Thyroid gland (tissue), 4 donors: ENCODE results near the gene ATG2A. TPM values are rescaled to one million over a fixed set of nuclear protein-coding genes. Genes with fewer than 3 reads are reported as not detected.

ENCODE experiments used
- DNase-seq, 2 donors: peaks; one replicate each; pipeline ENCODE4 v3.0.0-alpha.2; 2019
- H3K27ac ChIP-seq, 3 donors: fragments of 200-600 bp; sonication (generic); 1 replicate in 2 of 3; 2 replicates in 1 of 3; pipeline ENCODE4 v1.5.1; 2016 to 2019; ENCODE audit warnings: mild to moderate bottlenecking in 1 of 3, moderate library complexity in 1 of 3
- H3K27me3 ChIP-seq: fragments of 200-600 bp; sonication (generic); one replicate; pipeline ENCODE4 v1.5.1; 2019
- H3K36me3 ChIP-seq, 2 donors: fragments of 200-600 bp; sonication (generic); one replicate each; pipeline ENCODE4 v1.5.1; 2016 to 2019
- H3K4me1 ChIP-seq, 2 donors: fragments of 200-600 bp; sonication (generic); one replicate each; pipeline ENCODE4 v1.5.1; 2017 to 2019
- H3K4me3 ChIP-seq, 3 donors: fragments of 200-600 bp; sonication (generic); replicated peaks in 1 of 3; 1 replicate in 2 of 3; 2 replicates in 1 of 3; pipeline ENCODE4 v1.5.1; 2016; ENCODE audit warnings: mild to moderate bottlenecking in 1 of 3
- H3K9me3 ChIP-seq: fragments of 200-600 bp; sonication (generic); one replicate; pipeline ENCODE4 v1.5.1; 2017
- POLR2A ChIP-seq, 2 donors: fragments of 450-650 bp; IDR thresholded peaks; one replicate each; pipeline ENCODE4 v1.6.1; 2017; ENCODE audit warnings: antibody characterized with exemption in 2 of 2, mild to moderate bottlenecking in 2 of 2, moderate library complexity in 1 of 2
- WGBS, 2 donors: methylation state at CpG; one replicate each; pipeline ENCODE4 v1.1.5; 2017; 5-methylcytosine and 5-hydroxymethylcytosine counted together
- intact Hi-C: fragments of 100-400 bp; cut with DNase I; formaldehyde crosslinking; loops from one replicate; pipeline ENCODE4 v1.15.1; 2023
- total RNA-seq, 4 donors: library from RNA; depleted of rRNA; stranded (reverse); fragments of >200 nt; gene quantifications; one replicate each; pipeline ENCODE4 v1.2.3, GENCODE V29; 2016
- TF ChIP-seq, protein P1 (sequence below), 6 experiments: fragments of 200-600 bp in 3 of 6; fragments of 450-650 bp in 3 of 6; sonication (generic) in 3 of 6; IDR thresholded peaks; one replicate each; pipeline ENCODE4 v1.5.1; 2016 to 2019; ENCODE audit warnings: antibody characterized with exemption in 6 of 6, mild to moderate bottlenecking in 2 of 6, inconsistent platforms in 1 of 6, moderate library complexity in 1 of 6

The ATG2A gene
- total RNA-seq, 4 donors from 2014 or later, result 19.5 to 43.1 (median 36.7) TPM

DNA sequence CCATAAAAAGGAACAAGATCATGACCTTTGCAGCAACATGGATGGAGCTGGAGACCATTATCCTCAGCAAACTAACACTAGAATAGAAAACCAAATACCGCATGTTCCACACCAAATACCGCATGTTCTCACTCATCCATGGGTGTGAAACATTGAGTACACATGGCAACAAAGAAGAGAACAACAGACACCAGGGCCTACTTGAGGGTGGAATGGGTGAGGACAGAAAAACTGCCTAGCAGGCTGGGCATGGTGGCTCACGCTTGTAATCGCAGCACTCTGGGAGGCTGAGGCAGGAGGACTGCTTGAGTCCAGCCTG is 50.9 kb downstream of the ATG2A start:
- WGBS, 2 donors, result 93 to 96% methylated on average over 4 of the region's 4 CpGs
- intact Hi-C loops, result no loop called here
- H3K4me1 ChIP-seq, result peaks cover 50 to 76% of the 10 kb centered on the region in 2 donors
- DNase-seq, result no peak
- peak overlapping the region in 2 of 3 donors; percentile 20 to 36 for H3K27ac ChIP-seq
- no peaks in the 10 kb centered on the region for H3K36me3 ChIP-seq
- no peaks in the 10 kb centered on the region for H3K9me3 ChIP-seq
- no peaks in the 10 kb centered on the region for H3K27me3 ChIP-seq
- TF ChIP-seq, protein P1, sequence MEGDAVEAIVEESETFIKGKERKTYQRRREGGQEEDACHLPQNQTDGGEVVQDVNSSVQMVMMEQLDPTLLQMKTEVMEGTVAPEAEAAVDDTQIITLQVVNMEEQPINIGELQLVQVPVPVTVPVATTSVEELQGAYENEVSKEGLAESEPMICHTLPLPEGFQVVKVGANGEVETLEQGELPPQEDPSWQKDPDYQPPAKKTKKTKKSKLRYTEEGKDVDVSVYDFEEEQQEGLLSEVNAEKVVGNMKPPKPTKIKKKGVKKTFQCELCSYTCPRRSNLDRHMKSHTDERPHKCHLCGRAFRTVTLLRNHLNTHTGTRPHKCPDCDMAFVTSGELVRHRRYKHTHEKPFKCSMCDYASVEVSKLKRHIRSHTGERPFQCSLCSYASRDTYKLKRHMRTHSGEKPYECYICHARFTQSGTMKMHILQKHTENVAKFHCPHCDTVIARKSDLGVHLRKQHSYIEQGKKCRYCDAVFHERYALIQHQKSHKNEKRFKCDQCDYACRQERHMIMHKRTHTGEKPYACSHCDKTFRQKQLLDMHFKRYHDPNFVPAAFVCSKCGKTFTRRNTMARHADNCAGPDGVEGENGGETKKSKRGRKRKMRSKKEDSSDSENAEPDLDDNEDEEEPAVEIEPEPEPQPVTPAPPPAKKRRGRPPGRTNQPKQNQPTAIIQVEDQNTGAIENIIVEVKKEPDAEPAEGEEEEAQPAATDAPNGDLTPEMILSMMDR (IDR thresholded peaks at IDR 0.05), result no peak
- no peak for TF ChIP-seq POLR2A (IDR thresholded peaks at IDR 0.05)
- no peak overlapping the region for H3K4me3 ChIP-seq

DNA sequence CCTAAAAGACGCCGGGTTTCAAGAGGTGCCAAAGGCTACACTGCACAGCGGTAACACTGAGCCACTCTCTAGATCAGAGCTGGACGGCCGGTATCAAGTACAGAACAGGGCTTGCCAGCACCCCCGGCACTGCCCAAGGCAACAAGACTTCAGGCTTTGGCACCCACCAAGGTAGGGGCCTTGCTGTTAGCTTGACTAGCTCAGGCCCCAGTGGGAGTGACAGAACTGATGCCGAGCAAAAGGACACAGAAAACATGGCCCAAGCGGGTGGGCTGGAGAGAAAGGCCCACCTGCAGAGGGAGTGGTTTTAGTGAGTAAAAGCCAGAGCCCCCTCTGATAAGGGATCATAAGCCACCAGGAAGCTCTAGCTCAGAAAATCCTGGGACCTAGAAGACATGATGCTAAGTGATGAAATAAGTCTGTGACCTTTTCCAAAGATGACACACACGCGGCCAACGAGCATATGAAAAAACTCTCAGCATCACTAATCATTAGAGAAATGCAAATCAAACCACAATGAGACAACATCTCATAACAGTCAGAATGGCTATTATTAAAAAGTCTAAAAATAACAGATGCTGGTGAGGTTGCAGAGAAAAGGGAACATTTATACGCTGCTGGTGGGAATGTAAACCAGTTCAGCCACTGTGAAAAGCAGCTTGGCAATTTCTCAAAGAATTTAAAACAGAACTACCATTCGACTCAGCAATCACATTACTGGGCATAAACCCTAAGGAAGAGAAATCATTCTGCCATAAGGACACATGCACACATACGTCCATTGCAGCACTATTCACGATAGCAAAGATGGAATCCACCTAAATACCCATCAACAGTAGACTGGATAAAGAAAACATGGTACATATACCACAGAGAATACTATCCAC is 51.5 kb downstream of the ATG2A start:
- Histone ChIP-seq H3K36me3 (no peaks in the 10 kb centered on the region), H3K4me3 (no peak overlapping the region), H3K27ac (peak overlapping the region; percentile 41 to 79 (median 72)), H3K27me3 (no peaks in the 10 kb centered on the region), H3K4me1 (peaks cover 45 to 70% of the 10 kb centered on the region in 2 donors), H3K9me3 (no peaks in the 10 kb centered on the region)
- TF ChIP-seq, protein P1 (IDR thresholded peaks at IDR 0.05), result no peak
- no peak for TF ChIP-seq POLR2A (IDR thresholded peaks at IDR 0.05)
- WGBS, 2 donors, result 71 to 75% methylated on average over 9 to 12 of the region's 15 CpGs
- intact Hi-C loops, result no loop called here
- DNase-seq, result peak in 1 of 2 donors; percentile 19

DNA sequence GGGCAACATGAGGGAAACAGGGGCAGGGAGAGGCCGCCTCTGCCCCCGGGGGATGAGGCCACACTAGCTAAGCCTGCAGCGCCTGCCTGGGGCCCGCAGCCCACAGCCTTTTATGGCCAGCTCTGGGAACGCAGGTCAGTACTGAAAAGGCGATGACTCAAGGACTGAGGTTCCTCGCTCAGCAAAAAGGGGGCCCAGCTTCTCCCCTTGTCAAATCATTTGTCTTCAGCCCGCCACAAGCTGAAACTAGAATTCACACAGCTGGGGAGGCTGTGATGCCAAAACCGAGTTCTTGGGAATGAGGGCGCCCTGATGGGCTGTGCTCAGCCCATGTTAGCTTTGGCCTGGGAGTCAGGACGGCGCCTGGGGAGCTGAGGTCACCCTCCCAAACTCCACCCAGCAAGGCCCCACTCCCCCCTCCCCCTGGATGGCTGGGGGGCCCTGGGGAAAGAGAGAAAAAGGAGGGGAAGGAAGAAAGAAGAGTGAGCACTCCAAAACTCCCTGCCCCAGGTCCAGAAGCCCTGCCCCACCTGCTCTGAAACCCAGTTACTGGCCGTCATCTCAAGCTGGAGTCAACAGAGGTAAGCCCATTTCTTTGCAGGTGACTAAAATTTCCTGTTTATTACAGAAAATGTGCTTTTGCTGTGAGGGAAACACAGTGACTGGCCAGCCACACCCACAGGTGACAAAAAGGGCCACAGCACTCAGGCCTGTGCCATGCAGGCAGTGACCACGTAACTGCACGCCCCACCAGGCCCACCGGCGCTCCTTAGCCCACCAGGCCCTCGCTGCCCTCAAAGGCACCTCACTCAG is 52.3 kb downstream of the ATG2A start:
- intact Hi-C loops, result no loop called here
- Histone ChIP-seq H3K27ac (peak overlapping the region; percentile 41 to 79 (median 72)), H3K27me3 (no peaks in the 10 kb centered on the region), H3K9me3 (no peaks in the 10 kb centered on the region), H3K4me1 (peaks cover 37 to 62% of the 10 kb centered on the region in 2 donors), H3K4me3 (no peak overlapping the region), H3K36me3 (peaks cover 2 to 4% of the 10 kb centered on the region in 2 donors)
- TF ChIP-seq, protein P1 (IDR thresholded peaks at IDR 0.05), result no peak
- no peak for TF ChIP-seq POLR2A (IDR thresholded peaks at IDR 0.05)
- 67 to 70% methylated on average over 14 to 17 of the region's 18 CpGs for WGBS, 2 donors
- DNase-seq, result no peak

DNA sequence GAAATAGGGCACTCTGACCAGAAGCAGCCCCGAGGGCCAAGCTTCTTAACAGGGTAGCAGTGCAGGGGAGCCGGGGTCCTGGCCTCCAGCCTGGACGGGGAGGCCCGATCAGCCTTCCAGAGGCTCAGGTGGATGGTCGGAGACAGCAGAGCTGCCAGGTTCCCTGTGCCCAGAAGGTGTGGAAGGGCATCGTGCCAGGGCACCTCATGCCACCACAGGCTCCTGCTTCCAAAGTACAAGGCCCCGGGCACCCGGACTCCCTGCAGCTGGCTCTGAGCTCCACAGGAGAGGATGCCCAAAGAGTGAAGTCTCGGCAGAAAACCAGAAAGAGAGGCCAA is 52.9 kb downstream of the ATG2A start:
- Histone ChIP-seq H3K27ac (peak overlapping the region; percentile 41 to 79 (median 72)), H3K27me3 (no peaks in the 10 kb centered on the region), H3K36me3 (peaks cover 5 to 7% of the 10 kb centered on the region in 2 donors), H3K4me1 (peaks cover 33 to 56% of the 10 kb centered on the region in 2 donors), H3K4me3 (no peak overlapping the region), H3K9me3 (no peaks in the 10 kb centered on the region)
- no peak for DNase-seq
- WGBS, 2 donors, result 63 to 86% methylated on average over 1 to 7 of the region's 9 CpGs
- no peak for TF ChIP-seq POLR2A (IDR thresholded peaks at IDR 0.05)
- TF ChIP-seq, protein P1 (IDR thresholded peaks at IDR 0.05), result no peak
- intact Hi-C loops, result no loop called here
